ENCODE measurements around the gene HSD17B2.

DNA sequence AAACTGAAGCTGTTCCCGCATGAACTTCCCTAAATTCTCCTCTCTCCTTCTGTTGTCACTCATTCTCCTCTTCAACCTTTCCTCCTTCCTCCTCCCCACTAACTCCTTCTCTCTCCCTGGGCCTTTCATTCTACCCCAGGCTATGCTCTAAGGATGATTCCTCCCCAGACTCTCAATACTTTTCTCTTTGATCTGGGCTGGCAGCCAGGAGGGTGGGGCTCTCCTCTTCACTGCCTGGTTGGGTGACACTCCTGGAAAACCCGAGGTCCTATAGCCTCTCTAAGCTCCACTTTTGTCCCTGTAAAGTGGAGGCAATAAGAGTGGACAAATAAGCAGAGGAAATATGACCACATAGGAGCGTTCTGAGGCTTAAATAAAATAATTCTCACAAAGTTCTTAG, 46.2 kb downstream of the HSD17B2 start:
- TF ChIP-seq, protein P1, sequence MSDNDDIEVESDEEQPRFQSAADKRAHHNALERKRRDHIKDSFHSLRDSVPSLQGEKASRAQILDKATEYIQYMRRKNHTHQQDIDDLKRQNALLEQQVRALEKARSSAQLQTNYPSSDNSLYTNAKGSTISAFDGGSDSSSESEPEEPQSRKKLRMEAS (IDR thresholded peaks at IDR 0.05) = no peak
- no peak for TF ChIP-seq SRF (IDR thresholded peaks at IDR 0.05; ENCODE audit: low read depth)
